H1 (cell line): ENCODE data around the gene EBPL. TPM values are rescaled to one million over a fixed set of nuclear protein-coding genes. Genes with fewer than 3 reads are reported as not detected.

Source experiments
- CTCF ChIA-PET: fragments of 300-600 bp; sonication (Branson Sonifier 250); formaldehyde crosslinking; loops from one replicate; lab custom pipeline; 2021; ENCODE audit not compliant: partially characterized antibody; lab: Charles Lee
- POLR2A ChIA-PET: fragments of 300-600 bp; sonication (Branson Sonifier 250); formaldehyde crosslinking; loops from one replicate; lab custom pipeline; 2021; ENCODE audit warnings: inconsistent platforms; ENCODE audit not compliant: partially characterized antibody; lab: Charles Lee
- DNase-seq, 2 experiments: peaks; one replicate each; pipeline versions ENCODE4 v3.0.0 to v3.0.0-alpha.2; 2010 to 2022; ENCODE audit warnings: low spot score in 2 of 2, low read depth in 1 of 2, mixed read lengths in 1 of 2
- FAIRE-seq: peaks from 2 replicates; lab custom pipeline; 2011; peaks lifted over from hg19 to GRCh38; lab: Jason Lieb, UNC
- H2AFZ ChIP-seq: 2 replicates; pipeline ENCODE4 v1.8.1; 2012; ENCODE audit warnings: low read length, inconsistent platforms
- H2AK5ac ChIP-seq: 2 replicates; pipeline ENCODE4 v1.6.1; 2013; ENCODE audit warnings: low read depth, low read length
- H2BK120ac ChIP-seq: replicated peaks from 2 replicates; pipeline ENCODE3; 2013; ENCODE audit warnings: low read depth, low read length, inconsistent platforms
- H2BK12ac ChIP-seq: 2 replicates; pipeline ENCODE4 v1.6.1; 2013; ENCODE audit warnings: low read depth, low read length
- H2BK15ac ChIP-seq: 2 replicates; pipeline ENCODE4 v1.6.1; 2013; ENCODE audit warnings: low read length
- H2BK20ac ChIP-seq: 2 replicates; pipeline ENCODE4 v1.6.1; 2013; ENCODE audit warnings: low read length
- H2BK5ac ChIP-seq: 2 replicates; pipeline ENCODE4 v1.6.1; 2013; ENCODE audit warnings: low read depth, low read length
- H3K14ac ChIP-seq: 2 replicates; pipeline ENCODE4 v1.6.1; 2013; ENCODE audit warnings: inconsistent platforms; ENCODE audit not compliant: insufficient read length
- H3K18ac ChIP-seq: 2 replicates; pipeline ENCODE4 v1.6.1; 2013; ENCODE audit warnings: low read length; ENCODE audit errors: extremely low read depth
- H3K23ac ChIP-seq: 2 replicates; pipeline ENCODE4 v1.6.1; 2013; ENCODE audit warnings: inconsistent platforms; ENCODE audit not compliant: insufficient read length
- H3K23me2 ChIP-seq: 2 replicates; pipeline ENCODE4 v1.6.1; 2013; ENCODE audit warnings: low read depth, low read length
- H3K27ac ChIP-seq: 2 replicates; pipeline ENCODE4 v1.6.1; 2011; ENCODE audit warnings: low read depth, low read length, inconsistent platforms
- H3K27me3 ChIP-seq, 4 experiments: replicated peaks in 1 of 4; 1 replicate in 1 of 4; 2 replicates in 3 of 4; pipeline versions ENCODE4 v1.6.1 to v1.8.1; 2011 to 2013; ENCODE audit warnings: low read length in 3 of 4, mild to moderate bottlenecking in 3 of 4, inconsistent platforms in 2 of 4, mixed read lengths in 2 of 4, moderate library complexity in 1 of 4; ENCODE audit not compliant: control insufficient read depth in 3 of 4, insufficient read depth in 3 of 4; ENCODE audit errors: extremely low read depth in 1 of 4
- H3K36me3 ChIP-seq, 4 experiments: 2 replicates each; pipeline versions ENCODE4 v1.6.1 to v1.8.1; 2011 to 2013; ENCODE audit warnings: mild to moderate bottlenecking in 4 of 4, low read length in 3 of 4, moderate library complexity in 2 of 4, control low read depth in 1 of 4, inconsistent platforms in 1 of 4; ENCODE audit not compliant: insufficient read depth in 4 of 4, control insufficient read depth in 2 of 4
- H3K4ac ChIP-seq: replicated peaks from 2 replicates; pipeline ENCODE3; 2013; ENCODE audit warnings: low read length, low read depth, mixed read lengths, inconsistent platforms; ENCODE audit not compliant: insufficient read length
- H3K4me1 ChIP-seq, 4 experiments: replicated peaks in 1 of 4; 1 replicate in 1 of 4; 2 replicates in 3 of 4; pipeline versions ENCODE4 v1.6.1 to v1.8.1; 2011 to 2013; ENCODE audit warnings: low read length in 3 of 4, inconsistent platforms in 2 of 4, mixed read lengths in 1 of 4; ENCODE audit not compliant: insufficient read depth in 4 of 4, control insufficient read depth in 3 of 4
- H3K4me2 ChIP-seq, 2 experiments: 2 replicates each; pipeline versions ENCODE4 v1.6.1 to v1.8.1; 2011 to 2013; ENCODE audit warnings: low read depth in 2 of 2, low read length in 2 of 2, control low read depth in 1 of 2, inconsistent platforms in 1 of 2, mild to moderate bottlenecking in 1 of 2; ENCODE audit not compliant: insufficient read depth in 1 of 2
- H3K4me3 ChIP-seq, 4 experiments: fragments of 200-600, 300-600 bp in 1 of 4; sonication (generic), shearing (Covaris generic), sonication (Bioruptor Twin) in 1 of 4; 2 replicates each; pipeline versions ENCODE4 v1.5.1 to v1.8.1; 2011 to 2016; ENCODE audit warnings: low read length in 4 of 4, low read depth in 3 of 4, control low read depth in 2 of 4, inconsistent platforms in 2 of 4, mild to moderate bottlenecking in 2 of 4, mixed read lengths in 1 of 4, moderate library complexity in 1 of 4; ENCODE audit not compliant: insufficient read depth in 2 of 4; ENCODE audit errors: extremely low read depth in 1 of 4
- H3K56ac ChIP-seq: replicated peaks from 2 replicates; pipeline ENCODE3; 2013; ENCODE audit warnings: low read depth, mild to moderate bottlenecking, mixed read lengths, low read length, inconsistent platforms; ENCODE audit not compliant: insufficient read length
- H3K79me1 ChIP-seq: 2 replicates; pipeline ENCODE4 v1.6.1; 2013; ENCODE audit warnings: low read depth, low read length, control low read depth
- H3K79me2 ChIP-seq, 2 experiments: 2 replicates each; pipeline versions ENCODE4 v1.6.1 to v1.8.1; 2012 to 2013; ENCODE audit warnings: low read length in 2 of 2, mild to moderate bottlenecking in 2 of 2, inconsistent platforms in 1 of 2; ENCODE audit not compliant: insufficient read depth in 2 of 2, control insufficient read depth in 1 of 2
- H3K9ac ChIP-seq, 4 experiments: replicated peaks in 1 of 4; 1 replicate in 1 of 4; 2 replicates in 3 of 4; pipeline versions ENCODE4 v1.6.1 to v1.8.1; 2011 to 2013; ENCODE audit warnings: low read depth in 3 of 4, low read length in 3 of 4, control low read depth in 2 of 4, mild to moderate bottlenecking in 2 of 4, moderate library complexity in 2 of 4, inconsistent platforms in 1 of 4; ENCODE audit errors: extremely low read depth in 1 of 4
- H3K9me3 ChIP-seq, 2 experiments: 2 replicates each; pipeline versions ENCODE4 v1.6.1 to v1.8.1; 2012 to 2013; ENCODE audit warnings: mild to moderate bottlenecking in 2 of 2, moderate library complexity in 2 of 2, control low read depth in 1 of 2, inconsistent platforms in 1 of 2, low read depth in 1 of 2, low read length in 1 of 2, mixed read lengths in 1 of 2; ENCODE audit not compliant: insufficient read depth in 2 of 2
- H4K20me1 ChIP-seq, 2 experiments: replicated peaks in 1 of 2; 2 replicates each; pipeline versions ENCODE3 to v1.8.1; 2011 to 2013; ENCODE audit warnings: inconsistent platforms in 2 of 2, low read length in 2 of 2, mild to moderate bottlenecking in 1 of 2; ENCODE audit not compliant: insufficient read depth in 2 of 2, control insufficient read depth in 1 of 2
- H4K5ac ChIP-seq: 2 replicates; pipeline ENCODE4 v1.6.1; 2013; ENCODE audit warnings: low read length, low read depth, mixed read lengths, inconsistent platforms; ENCODE audit not compliant: insufficient read length
- H4K8ac ChIP-seq: 2 replicates; pipeline ENCODE4 v1.8.0; 2013; ENCODE audit warnings: mild to moderate bottlenecking, moderate library complexity, low read length, inconsistent platforms; ENCODE audit not compliant: insufficient read depth; ENCODE audit errors: extremely low read depth
- H4K91ac ChIP-seq: replicated peaks from 2 replicates; pipeline ENCODE3; 2013; ENCODE audit warnings: low read length, mixed read lengths, inconsistent platforms; ENCODE audit not compliant: insufficient read length
- ATF3 ChIP-seq: IDR thresholded peaks from 2 replicates; pipeline ENCODE4 v1.6.1; 2011; ENCODE audit warnings: low read depth, mild to moderate bottlenecking, low read length; ENCODE audit not compliant: insufficient read depth
- BCL11A ChIP-seq, 2 experiments: IDR thresholded peaks; one replicate each; pipeline ENCODE4 v1.6.1; 2011; ENCODE audit warnings: low read depth in 2 of 2, low read length in 2 of 2, mild to moderate bottlenecking in 2 of 2
- EGR1 ChIP-seq: IDR thresholded peaks from 2 replicates; pipeline ENCODE4 v1.6.1; 2011; ENCODE audit warnings: low read depth, low read length, borderline replicate concordance
- EZH2 ChIP-seq: fragments of 200-600 bp; sonication (generic); IDR thresholded peaks from 2 replicates; pipeline ENCODE4 v1.7.1; 2012; ENCODE audit warnings: low read depth, mild to moderate bottlenecking, moderate library complexity, low read length, inconsistent platforms; ENCODE audit not compliant: severe bottlenecking
- HDAC2 ChIP-seq, 2 experiments: fragments of 300-600 bp in 1 of 2; sonication (generic) in 1 of 2; IDR thresholded peaks; 2 replicates each; pipeline ENCODE4 v1.6.1; 2011 to 2012; ENCODE audit warnings: low read depth in 2 of 2, low read length in 2 of 2, mild to moderate bottlenecking in 2 of 2, moderate library complexity in 2 of 2, borderline replicate concordance in 1 of 2, inconsistent platforms in 1 of 2
- KDM5A ChIP-seq: fragments of 200-600 bp; IDR thresholded peaks from 2 replicates; pipeline ENCODE4 v1.7.1; 2012; ENCODE audit warnings: mild to moderate bottlenecking, low read length, inconsistent platforms, mixed read lengths
- NRF1 ChIP-seq: IDR thresholded peaks from 2 replicates; pipeline ENCODE4 v1.6.1; 2011; ENCODE audit warnings: mild to moderate bottlenecking, low read depth, low read length, improper control_type of control experiment
- POU5F1 ChIP-seq: IDR thresholded peaks from 2 replicates; pipeline ENCODE4 v1.6.1; 2011; ENCODE audit warnings: low read depth, mild to moderate bottlenecking, low read length, moderate library complexity
- SP2 ChIP-seq: IDR thresholded peaks from 2 replicates; pipeline ENCODE4 v1.6.1; 2012; ENCODE audit warnings: mild to moderate bottlenecking, low read length, inconsistent platforms
- SUZ12 ChIP-seq: fragments of 200-600 bp; sonication (generic); IDR thresholded peaks from 2 replicates; pipeline ENCODE4 v1.6.1; 2012; ENCODE audit warnings: mild to moderate bottlenecking, inconsistent platforms, low read length, moderate library complexity, mixed read lengths
- YY1 ChIP-seq: IDR thresholded peaks from 2 replicates; pipeline ENCODE4 v1.6.1; 2011; ENCODE audit warnings: low read depth, mild to moderate bottlenecking, low read length
- ZNF274 ChIP-seq: IDR thresholded peaks from 2 replicates; pipeline ENCODE4 v1.7.0; 2012; ENCODE audit warnings: low read length, borderline replicate concordance; ENCODE audit errors: extremely low read depth
- WGBS, 2 experiments: shearing (Covaris generic) in 1 of 2; methylation state at CpG; one replicate each; pipeline versions ENCODE4 v1.1.6 to v1.1.7; 2013 to 2015; ENCODE audit warnings: low lambda C conversion rate in 2 of 2, mixed read lengths in 2 of 2, inconsistent platforms in 1 of 2, low coverage in 1 of 2, missing lambda C conversion rate in 1 of 2; ENCODE audit not compliant: insufficient replicate concordance in 2 of 2, insufficient coverage in 1 of 2, insufficient read length in 1 of 2; ENCODE audit errors: extremely low coverage in 1 of 2, missing lambda C conversion rate in 1 of 2; 5-methylcytosine and 5-hydroxymethylcytosine counted together
- polyA plus RNA-seq, 7 experiments: library from polyadenylated mRNA; depleted of rRNA in 3 of 7; stranded (reverse) in 5 of 7; unstranded in 2 of 7; fragments of >200 nt in 5 of 7; fragments of 200-250 nt in 2 of 7; gene quantifications; 1 replicate in 5 of 7; 2 replicates in 1 of 7; 4 replicates in 1 of 7; pipeline versions ENCODE4 v1.2.1 to v1.2.3, GENCODE V29; 2011 to 2013; ENCODE audit warnings: missing spikeins in 2 of 7, mixed read lengths in 2 of 7
- total RNA-seq: library from RNA; stranded (reverse); fragmentation: NEBNext Ultra II Directional; extraction: Animal tissue kit (Norgen Biotek cat#: 25700); gene quantifications from 2 replicates; pipeline ENCODE4 v1.2.1, GENCODE V29; 2021

EBPL gene
- total and polyA plus RNA-seq, 2 of the 8 experiments (the other 6 are each of a cell fraction or from before 2014, with no cell fraction given): 130 to 204 TPM

GRCh38 chr13:49629196-49629938 lies 61.9 kb downstream of the EBPL start:
- no peak overlapping the region for H3K14ac ChIP-seq
- no peak overlapping the region for H3K18ac ChIP-seq
- no peaks in the 10 kb centered on the region; the same call in 1 of the 2 replicates for H3K23me2 ChIP-seq
- no peak overlapping the region for H3K9ac ChIP-seq
- H3K4me3 ChIP-seq: no peak overlapping the region
- H3K56ac ChIP-seq: no peak overlapping the region
- no peak overlapping the region for H3K23ac ChIP-seq
- H2BK5ac ChIP-seq: no peak overlapping the region
- 91% methylated on average over 8 of the region's 8 CpGs; no CpG with 5 or more reads in 1 of the 2 experiments for WGBS, 2 experiments
- ChIA-PET POLR2A (interaction anchor here (0.9 to 2.4 kb wide), 3 partner anchors 23 to 185 kb away, joined by 3 to 7 read pairs (median 6); partner anchors contain the start of genes CAB39L, EBPL and SETDB2), CTCF (interaction anchor here (1.1 to 2.1 kb wide), 7 partner anchors 11 to 349 kb away, joined by 3 to 6 read pairs (median 4); partner anchors contain the start of gene RCBTB1)
- H2AK5ac ChIP-seq: no peak overlapping the region
- no peak overlapping the region for H3K4ac ChIP-seq
- no peak overlapping the region for H4K91ac ChIP-seq
- no peak overlapping the region for H2BK15ac ChIP-seq
- H4K8ac ChIP-seq: no peak overlapping the region
- no peaks in the 10 kb centered on the region for H3K9me3 ChIP-seq
- no peak overlapping the region for H2AFZ ChIP-seq
- no peak overlapping the region for H4K5ac ChIP-seq
- H3K4me2 ChIP-seq: peak overlapping the region in 1 of 2 experiments; percentile 46; a peak in 1 of 4 replicates
- H3K79me2 ChIP-seq: no peaks in the 10 kb centered on the region
- H2BK120ac ChIP-seq: no peak overlapping the region
- H3K27me3 ChIP-seq: no peaks in the 10 kb centered on the region
- no peaks in the 10 kb centered on the region for H3K79me1 ChIP-seq
- DNase-seq (no peak), FAIRE-seq (no peak)
- no peak overlapping the region for H2BK20ac ChIP-seq
- H3K36me3 ChIP-seq: no peaks in the 10 kb centered on the region
- H3K27ac ChIP-seq: no peak overlapping the region
- no peaks in the 10 kb centered on the region; a peak in 1 of 7 replicates for H3K4me1 ChIP-seq
- H4K20me1 ChIP-seq: no peaks in the 10 kb centered on the region
- H2BK12ac ChIP-seq: no peak overlapping the region
- no peak for TF ChIP-seq EGR1
- no peak for TF ChIP-seq YY1
- no peak for TF ChIP-seq HDAC2 (IDR thresholded peaks at IDR 0.05; ENCODE audit: borderline replicate concordance in 1 of 2, low read depth in 2 of 2, low read length in 2 of 2)
- TF ChIP-seq NRF1: no peak
- TF ChIP-seq EZH2: no peak
- TF ChIP-seq BCL11A (IDR thresholded peaks at IDR 0.05; ENCODE audit: low read depth in 2 of 2, low read length in 2 of 2): no peak
- TF ChIP-seq SUZ12: no peak
- TF ChIP-seq ZNF274: no peak
- TF ChIP-seq KDM5A: no peak
- no peak for TF ChIP-seq SP2
- TF ChIP-seq POU5F1: no peak
- TF ChIP-seq ATF3: no peak
